Fibroblast of peridontal ligament (primary cell): Measurements from ENCODE around the gene LHPP.

Source experiments
- DNase-seq: peaks from one replicate; pipeline ENCODE4 v3.0.0-alpha.2; 2010; ENCODE audit errors: extremely low read depth

Gene LHPP

DNA sequence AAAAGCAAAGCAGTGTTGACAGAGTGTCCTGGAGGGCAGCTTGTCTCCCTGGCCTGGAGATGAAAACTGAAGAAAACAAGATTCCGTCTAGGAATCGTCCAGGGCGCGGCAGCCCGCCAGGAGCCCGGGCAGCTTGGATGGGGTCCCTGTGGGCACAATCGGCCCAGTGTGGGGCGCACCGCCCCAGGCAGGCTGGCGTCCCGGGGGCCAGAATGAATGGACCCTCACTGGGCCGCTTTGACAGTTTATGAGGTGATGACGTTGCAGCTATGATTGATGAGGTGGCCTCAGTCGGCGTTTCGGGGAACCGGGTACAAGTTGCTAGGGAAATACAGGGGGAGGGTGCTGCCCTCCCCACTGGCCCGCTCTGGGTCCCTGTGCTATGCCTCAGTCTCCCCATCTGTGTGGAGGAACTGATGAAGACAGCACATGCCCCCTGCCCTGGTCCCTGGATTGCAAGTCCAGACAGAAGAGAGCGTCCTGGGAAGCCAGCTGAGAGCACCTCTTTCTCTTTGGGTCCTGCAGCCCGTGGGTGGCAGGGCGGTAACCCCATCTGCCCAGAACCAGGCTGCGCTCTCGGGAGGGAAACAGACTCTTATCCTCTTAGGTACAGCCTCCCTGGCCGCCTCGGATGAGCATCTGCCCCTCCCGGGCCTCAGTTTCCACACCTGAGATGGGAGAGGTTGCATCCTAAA lies 131.3 kb downstream of the LHPP start:
- no peak for DNase-seq

DNA sequence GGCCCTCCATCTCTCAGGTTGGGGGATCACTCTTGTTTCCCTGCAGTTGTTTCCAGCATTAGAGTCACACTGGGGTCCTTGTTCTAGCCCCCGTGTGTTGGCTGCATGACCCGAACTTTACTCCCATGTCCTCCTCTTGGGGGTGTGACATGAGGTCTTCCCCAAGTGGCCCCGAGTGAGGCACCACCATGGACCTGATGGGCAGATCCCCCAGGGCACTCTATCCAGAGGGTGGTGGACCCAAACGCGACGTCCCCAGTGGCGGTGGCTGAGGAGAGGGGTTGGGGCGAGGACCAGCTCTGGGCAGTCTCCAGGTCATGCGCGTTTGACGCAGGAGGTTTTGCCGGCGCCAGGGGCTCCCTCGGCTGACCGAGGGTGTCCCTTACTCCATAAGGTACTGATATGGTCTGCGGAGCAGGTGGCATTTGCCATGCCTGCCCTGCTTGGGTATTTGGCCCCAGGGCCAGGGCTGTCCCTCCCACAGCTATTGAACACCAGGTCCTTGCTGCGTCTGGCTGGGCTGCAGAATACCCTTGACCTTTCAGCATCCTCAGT lies 131.9 kb downstream of the LHPP start:
- no peak for DNase-seq

DNA sequence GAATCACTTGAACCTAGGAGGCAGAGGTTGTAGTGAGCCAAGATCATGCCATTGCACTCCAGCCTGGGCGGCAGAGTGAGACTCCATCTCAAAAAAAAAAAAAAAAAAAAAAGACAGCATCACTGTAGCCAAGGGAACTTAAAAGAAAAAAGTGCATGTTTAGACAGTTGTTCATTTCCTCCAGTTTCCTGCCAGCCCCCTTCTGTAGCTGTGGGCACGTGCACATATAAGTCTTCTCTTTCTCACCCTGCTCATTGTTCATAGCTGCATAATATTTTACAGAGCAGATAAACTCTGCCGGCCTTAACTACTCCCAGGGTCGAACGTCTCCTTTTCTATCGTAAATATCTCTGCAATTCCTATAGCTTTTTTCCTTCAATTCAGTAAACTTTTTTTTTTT lies 132.6 kb downstream of the LHPP start:
- no peak for DNase-seq

DNA sequence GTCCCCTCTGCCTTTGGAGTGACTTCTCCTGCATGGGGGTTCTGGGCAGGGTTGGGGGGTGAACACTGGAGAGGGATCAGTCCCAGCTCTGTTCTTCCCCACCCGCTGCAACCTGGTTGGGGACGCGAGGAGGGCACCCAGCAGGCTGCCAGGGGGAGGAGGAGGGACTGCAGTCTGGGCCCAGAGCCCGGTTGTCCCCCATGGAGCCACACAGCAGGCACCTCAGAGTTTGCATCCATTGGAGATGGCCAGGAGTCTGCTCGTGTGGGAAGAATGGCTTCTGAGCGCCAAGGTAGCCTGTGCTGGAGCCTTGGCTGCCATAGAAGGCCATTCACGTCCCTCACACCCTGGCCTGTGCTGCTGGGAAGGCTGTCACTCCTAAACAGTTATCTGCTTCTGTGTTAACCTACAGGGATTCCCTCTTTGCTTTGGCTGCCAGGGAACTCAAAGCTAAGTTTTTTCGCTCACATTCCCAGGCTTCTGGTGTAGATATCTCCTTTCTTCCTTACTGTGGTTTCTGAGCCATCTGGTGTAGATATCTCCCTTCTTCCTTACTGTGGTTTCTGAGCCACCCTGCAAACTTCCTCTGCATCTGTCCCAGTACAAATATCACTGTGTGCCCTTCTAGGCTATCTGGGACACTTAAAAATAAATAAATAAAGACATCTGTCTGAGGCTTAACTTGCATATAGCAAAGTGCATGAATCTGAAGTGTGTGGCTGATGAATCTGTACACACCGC lies 133.7 kb downstream of the LHPP start:
- no peak for DNase-seq

DNA sequence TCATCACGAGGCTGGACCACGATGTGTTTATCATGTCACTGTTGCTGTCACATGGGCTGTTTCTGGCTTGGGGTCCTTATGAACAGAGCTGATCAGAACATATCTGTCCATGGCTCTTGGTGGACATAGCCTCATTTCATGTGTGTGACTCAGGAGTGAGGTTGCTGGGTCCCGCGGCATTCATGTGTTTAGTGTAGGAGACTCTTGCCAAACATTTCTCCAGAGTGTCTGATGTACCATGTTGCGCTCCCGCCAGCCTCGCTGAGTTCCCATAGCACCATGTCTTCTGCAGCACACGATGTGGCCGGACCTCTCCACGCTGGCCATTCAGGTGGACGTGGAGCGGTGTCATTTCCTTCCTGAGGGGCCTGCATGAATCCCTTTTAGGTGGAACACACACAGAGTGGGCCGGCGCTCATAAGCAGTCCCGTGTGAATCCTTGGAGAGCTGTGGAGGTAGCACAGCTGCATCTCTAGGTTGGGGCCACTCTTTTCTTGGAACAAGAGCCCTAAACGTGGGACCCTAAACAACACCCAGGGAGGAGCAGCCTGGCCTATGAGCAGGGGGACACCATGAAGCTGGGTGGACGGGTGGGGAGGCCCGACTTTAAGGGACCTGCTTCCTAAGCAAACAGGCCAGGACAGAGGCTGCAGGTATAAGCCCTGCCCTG lies 134.6 kb downstream of the LHPP start:
- DNase-seq = no peak

DNA sequence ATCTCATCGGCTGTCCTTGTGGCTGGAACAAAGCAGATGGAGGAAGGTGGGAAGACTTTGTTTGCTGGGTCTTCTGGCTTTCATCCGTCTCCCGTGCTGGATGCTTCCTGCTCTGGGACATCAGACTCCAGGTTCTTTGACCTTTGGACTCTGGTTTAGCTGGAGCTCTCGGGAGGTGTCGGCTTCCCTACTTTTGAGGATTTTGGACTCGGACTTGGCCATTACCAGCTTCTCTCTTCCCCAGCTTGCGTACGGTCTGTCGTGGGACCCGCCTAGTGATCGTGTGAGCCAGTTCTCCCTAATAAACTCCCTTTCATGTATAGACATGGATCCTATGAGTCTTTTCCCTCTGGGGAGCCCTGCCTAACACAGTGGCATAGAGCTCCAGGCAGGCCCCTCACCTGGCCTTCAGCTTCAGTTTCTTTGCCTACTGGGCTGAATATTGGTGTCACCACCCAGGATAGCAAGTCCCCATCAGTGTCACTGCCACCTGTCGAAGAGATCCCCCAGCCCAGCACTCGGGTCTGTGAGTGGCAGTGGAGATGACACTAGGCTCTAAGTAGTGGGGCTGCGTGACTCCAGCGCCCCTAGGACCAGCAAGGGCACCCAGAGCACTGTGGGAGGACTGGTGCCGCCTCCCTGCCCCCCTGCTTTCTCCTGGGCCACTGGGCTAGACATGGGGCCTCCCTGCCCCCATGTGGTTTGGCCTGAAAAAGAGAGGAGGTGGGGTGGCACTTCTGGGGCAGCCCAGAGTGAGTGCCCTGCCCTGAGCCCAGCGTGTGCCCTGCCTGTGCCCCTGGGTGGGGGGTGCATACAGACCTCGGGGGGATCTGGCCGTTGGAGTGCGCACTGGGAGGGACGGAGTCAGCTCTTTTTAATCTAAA lies 135.6 kb downstream of the LHPP start:
- DNase-seq = no peak

DNA sequence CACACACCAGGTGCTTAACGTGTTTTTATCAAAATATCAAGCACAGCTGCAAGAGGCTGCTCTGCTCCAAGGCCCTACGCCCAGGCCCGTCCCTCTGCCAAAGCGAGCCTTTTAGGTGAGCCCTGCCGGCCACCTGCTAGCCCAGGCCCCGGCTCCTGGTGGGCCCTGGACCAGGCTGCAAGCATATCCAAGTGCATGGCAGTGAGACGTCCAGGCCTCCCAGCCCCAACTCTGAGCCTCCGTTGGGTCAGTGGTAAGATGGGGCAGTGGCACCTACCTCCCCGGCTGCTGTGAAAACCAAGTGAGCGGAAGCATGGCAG lies 136.2 kb downstream of the LHPP start:
- no peak for DNase-seq

DNA sequence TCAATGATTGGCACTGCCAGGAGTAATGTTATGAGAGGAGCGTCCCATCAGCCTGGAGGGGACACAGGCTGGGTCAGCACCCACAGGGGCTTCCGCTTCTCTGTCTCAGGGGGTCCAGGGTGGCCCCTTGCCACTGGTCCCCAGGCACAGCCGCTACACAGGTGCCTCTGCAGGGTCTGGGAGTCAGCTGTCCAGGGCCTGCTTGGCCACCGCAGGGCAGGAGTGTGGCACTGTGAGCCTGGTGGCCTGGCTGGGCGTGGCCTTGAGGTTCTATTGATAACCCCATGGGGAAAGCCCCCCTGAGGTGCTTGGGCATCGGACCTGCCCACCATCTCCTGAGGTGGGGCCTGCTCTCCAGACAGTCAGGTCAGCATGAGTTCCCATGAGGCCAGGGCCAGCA lies 136.6 kb downstream of the LHPP start:
- no peak for DNase-seq

DNA sequence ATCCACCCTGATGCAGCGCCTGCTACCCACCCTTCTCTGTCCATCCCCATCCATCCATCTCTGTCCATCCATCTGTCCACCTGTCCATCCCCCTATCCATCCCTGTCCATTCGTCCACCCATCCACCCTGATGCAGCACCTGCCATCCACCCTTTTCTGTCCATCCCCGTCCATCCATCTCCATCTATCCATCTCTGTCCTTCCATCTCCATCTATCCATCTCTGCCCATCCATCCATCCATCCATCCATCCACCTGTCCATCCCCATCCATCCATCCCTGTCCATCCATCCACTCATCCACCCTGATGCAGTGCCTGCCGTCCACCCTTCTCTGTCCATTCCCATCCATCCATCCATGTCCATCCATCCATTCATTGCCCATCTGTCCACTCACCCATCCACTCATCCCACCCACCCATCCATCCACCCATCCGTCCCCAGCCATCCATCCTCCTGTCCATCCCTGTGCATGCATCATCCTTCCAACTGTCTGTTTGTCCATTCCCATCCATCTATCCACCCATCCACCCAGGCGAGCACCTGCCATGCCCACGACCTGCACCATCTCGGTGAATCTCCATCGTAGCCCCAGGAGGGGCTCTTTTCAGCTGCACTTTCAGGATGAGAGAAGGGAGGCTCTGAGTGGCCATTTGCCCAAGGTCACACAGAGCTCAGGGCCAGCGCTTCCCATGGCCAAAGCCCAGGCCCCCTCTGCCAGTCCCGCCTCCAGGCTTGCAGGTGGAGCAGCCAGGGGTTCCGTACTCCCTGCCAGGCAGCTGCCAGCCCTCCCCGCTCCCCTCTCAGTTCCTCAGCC lies 137.4 kb downstream of the LHPP start:
- no peak for DNase-seq

DNA sequence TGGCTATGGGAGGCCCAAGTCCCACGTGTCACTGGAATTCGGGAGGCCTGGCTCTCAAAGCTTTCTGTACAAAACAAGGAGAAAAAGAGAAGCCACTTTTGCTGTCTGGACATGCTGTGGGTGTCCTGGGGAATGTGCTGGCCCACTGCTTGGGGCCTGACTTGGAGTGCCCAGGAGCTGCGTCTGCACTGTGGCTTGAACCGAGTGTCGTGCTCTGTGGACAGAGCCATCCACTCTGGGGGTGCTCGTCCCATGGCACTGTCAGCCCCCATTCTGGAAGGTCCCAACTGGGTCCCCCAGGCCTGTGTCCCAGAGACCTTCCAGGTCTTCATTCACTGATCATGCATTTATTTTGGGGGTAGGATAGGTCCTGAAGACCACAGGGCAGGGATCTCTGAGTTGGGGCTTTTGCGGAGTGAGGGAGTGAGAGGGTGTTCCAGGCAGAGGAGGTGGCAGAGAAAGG lies 138.0 kb downstream of the LHPP start:
- no peak for DNase-seq

DNA sequence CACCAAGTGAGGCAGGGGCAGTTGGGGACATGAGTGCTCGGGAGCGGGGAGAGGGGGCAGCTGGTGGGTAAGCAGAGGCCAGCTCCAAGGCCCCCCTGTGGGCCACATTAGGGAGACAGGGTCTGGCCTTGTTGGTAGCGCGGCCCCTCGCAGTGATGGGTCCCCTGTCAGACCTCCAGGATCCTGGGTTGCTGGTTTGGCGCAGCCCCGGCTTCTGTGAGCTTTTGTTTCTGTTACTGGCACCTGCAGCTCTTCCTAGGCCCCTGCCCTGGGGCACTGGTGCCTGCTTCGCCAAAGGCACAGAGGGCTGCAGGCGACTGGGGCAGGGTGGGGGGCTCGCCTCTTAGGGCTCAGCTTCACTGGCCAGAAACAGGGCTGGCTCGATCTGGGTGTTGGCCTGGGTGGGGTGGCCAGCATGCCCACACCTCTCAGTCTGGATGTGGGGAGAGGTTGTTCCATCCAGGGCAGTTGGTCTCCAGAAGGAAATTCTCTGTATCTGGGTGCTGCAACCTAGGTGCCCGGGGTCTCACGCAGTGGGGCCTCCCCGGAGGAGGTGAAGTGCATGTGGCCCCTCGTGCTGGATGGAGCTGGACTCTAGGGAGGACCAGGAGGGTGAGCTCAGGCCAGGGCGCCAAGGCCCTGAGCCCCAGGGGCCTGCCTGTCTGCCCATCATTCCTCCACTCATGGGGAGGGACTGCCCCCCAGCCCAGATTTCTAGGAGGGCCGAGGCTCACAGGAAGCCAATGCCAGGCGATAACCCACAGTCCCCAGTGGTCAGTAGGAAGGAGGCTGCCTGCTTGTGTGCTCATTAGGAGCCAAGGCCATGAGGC lies 138.6 kb downstream of the LHPP start:
- no peak for DNase-seq

DNA sequence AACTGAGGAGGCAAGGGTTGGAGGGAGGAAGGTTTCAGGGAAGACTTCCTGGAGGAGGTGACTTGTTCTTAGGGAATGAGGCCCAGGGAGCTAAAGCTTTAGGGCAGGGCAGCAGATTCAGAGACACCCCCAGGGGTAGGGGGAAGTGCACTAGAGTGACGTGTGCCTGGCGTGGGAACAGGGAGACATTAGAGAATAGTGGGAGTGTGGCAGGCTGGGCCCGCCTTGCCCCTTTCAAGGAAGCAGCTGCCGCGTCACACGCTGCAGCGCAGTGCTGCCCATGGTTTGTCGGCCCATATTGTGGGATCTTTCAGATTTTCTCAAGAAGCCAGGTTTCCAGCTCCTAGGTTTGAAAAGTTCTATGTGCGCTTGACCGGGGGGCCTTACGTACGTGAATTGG lies 139.4 kb downstream of the LHPP start:
- DNase-seq = no peak

DNA sequence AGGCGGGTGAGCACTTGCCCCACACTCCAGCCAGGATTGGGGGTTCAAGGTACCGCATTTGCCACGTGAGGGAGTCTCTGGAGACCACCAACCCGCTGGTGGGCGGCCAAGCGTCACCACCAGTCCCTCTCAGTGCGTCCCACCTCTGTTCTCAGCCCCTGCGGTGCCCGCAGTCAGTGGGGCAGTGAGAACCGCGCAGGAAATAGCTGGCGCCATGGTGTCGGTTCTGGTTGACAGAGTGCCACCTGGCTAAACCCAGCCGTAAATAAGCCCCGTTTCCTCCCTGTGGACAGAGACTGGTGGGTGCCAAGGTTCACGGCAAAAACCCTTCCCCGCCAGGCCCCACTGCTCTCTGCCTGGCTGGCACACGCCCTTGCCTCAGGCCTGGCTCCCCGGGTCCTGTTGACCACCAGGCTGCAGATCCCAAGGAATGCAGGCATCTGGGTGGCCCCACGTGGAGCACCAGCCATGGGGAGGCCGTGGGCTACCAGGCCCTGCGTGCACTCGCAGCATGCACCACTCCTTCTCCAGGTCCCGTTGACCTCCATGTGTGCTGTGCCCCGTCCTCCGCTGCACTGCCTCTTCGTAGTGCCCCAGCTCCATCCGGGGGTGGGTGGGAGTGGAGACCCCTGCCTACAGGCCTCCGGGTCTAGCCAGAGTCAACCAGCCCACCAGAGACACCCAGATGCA lies 140.0 kb downstream of the LHPP start:
- no peak for DNase-seq

DNA sequence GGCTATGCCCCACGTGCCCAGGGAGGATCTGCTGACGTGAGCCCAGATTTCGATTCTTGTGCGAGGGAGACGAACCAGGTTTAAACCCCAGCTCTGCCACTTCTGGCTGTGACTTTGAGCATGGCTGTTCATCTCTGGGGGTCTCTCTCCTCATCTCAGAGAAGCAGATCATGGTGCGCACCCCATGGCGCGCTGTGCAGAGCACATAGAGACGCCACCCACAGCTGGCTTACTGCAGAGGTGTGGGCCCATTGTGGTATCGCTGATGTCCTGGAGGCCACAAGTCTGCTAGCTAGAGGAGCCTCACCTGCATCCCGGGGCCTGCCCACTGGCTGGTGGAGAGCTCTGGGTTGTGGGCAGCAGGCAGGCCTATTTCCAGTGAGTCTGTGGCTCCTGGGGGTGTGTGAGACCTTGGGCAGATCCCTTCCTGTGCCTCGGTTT lies 140.5 kb downstream of the LHPP start:
- DNase-seq = no peak

DNA sequence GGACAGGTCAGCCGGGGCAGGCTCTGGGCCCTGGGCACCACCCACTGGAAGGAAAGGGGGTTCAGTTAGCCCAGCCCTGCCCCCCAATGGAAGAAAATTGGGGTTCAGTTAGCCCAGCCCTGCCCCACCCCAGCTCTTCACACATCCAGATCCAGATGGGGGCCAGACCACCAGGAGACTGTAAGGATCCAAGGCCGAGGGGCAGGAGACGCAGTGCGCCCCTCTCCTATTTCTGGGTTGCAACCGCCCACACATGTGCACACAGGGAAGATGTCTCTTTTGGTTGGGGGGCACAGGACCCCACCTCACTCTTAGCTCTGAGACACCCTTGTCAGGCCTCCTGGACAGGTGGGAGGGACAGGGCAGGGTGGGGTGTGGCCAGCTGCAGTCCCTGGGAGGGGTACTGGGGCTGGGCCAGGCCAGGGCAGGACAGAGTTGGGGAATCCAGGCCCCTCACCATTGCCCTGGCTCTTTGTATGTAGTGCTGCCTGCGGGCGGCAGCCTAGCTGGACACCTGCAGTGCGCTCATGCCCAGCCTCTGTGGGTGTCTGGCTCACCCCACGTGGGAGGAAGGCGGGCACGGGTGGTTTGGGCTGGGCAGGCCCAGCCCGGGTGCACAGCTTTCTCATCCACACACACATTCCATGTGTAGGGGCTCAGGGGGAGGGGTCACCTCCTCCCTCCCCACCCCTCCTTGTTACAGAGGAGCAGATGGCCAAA lies 141.2 kb downstream of the LHPP start:
- no peak for DNase-seq

DNA sequence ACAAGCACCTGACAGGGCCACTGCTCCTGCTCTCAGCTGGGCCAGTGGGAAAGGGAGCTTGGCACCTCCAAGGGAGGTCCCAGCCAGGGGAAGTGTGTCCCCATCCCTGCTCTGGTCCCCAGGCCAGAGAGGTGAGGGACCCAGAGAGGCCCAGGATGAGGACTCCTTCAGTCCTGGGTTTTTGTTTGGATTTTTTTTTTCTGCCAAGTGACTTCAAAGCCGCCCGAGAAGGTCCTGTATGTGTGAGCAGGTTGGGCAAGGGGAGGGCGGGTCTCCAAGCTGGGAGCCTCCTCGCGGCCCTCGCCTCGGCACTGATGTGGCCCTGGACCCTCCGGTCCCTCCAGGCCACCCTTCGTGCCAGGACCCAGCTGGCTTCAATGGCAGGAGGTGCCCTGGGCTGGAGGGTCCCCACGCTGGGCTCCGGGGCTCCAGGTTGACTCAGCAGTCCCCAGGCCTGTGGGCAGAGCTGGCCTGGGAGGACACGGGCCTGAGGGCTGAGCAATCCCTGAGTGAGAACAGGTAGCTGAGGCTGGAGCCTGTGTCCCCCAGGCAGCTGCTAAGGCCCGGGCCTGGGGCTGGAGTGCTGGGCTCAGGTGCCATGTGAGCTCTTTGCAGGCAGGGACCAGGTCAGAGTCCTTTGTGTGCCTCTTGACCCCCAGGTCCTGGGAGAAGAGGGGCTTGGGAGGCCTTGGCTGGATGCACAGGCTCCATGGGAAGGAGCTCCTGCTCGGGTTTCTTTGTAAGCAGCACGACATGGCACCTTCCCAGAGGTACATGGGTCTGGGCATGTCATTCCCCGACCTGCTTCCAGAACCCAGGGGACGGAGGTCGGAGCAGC lies 142.0 kb downstream of the LHPP start:
- DNase-seq = no peak

DNA sequence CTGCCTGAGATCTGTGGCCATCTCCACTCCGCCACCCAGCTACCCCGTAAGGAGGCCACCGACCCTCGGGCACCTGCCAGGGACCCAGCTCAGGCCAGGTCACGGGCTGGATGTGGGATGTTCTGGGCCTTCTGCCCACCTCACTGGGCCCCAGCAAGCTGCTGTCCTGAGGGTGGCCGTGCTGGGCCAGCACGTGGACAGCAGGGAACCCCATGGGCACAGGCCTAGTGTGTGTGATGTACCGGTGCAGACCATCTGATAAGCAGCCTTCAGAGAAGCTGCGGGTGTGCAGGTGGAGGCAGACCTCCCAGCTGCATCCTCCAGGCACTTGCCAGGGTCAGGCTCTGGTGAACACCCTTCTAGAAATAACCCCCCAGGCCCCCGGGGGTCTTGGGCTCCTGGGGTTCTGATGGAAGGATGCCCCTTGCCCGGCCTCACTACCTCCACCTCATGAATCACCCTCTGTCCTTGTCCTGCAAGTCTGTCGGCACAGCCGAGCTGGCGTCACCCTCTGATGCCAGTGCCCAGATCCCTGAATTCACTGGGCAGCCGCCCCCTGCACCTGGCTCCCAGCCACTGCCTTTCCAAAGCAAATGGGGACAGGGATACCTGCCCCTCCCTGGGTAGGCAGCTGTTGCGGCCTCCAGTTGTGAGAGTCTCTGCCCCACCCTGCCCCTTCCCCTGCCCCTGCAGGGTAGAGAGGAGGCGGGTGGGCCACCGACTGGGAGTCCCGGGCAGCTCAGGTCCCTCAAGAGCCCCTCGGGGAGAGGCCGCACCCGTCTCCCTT lies 142.8 kb downstream of the LHPP start:
- DNase-seq = no peak
